SJSA1 (cell line): ENCODE data around the gene MANF. TPM values are rescaled to one million over a fixed set of nuclear protein-coding genes. Genes with fewer than 3 reads are reported as not detected.
"Not testable (repeated sequence)": the region's sequence is repeated elsewhere in the genome, so short reads cannot be mapped to it uniquely, and the experiment has no call there.

ENCODE experiments used
- DNase-seq, 2 experiments: peaks; one replicate each; pipeline ENCODE4 v3.0.0-alpha.2; 2015 to 2020; ENCODE audit warnings: low spot score in 2 of 2, low read depth in 1 of 2
- H3K27ac ChIP-seq: fragments of 250-450 bp; sonication (Bioruptor Pico); 2 replicates; pipeline ENCODE4 v1.5.1; 2020; ENCODE audit warnings: mild to moderate bottlenecking, moderate library complexity
- H3K27me3 ChIP-seq: fragments of 250-450 bp; sonication (Bioruptor Pico); replicated peaks from 2 replicates; pipeline ENCODE4 v1.5.1; 2020; ENCODE audit warnings: mild to moderate bottlenecking, moderate library complexity
- H3K36me3 ChIP-seq: fragments of 250-450 bp; sonication (Bioruptor Pico); 2 replicates; pipeline ENCODE4 v1.5.1; 2020; ENCODE audit warnings: mild to moderate bottlenecking
- H3K4me1 ChIP-seq: fragments of 250-450 bp; sonication (Bioruptor Pico); replicated peaks from 2 replicates; pipeline ENCODE4 v1.6.1; 2021; ENCODE audit warnings: mild to moderate bottlenecking
- H3K4me3 ChIP-seq: fragments of 250-450 bp; sonication (Bioruptor Pico); 2 replicates; pipeline ENCODE4 v1.5.1; 2020; ENCODE audit warnings: mild to moderate bottlenecking
- H3K9me3 ChIP-seq: fragments of 250-450 bp; sonication (Bioruptor Pico); replicated peaks from 2 replicates; pipeline ENCODE4 v1.5.1; 2020; ENCODE audit warnings: mild to moderate bottlenecking
- total RNA-seq: library from RNA; depleted of rRNA; stranded (reverse); fragments of >200 nt; shearing (Covaris generic); gene quantifications from 2 replicates; pipeline ENCODE4 v1.2.3, GENCODE V29; 2014

Gene MANF
- total RNA-seq, 1 experiment from 2014 or later: 161 TPM

- Histone ChIP-seq H3K36me3 (peaks cover 2% of the 10 kb centered on the region; the same call in 1 of the 2 replicates), H3K27ac (no peak overlapping the region), H3K9me3 (no peaks in the 10 kb centered on the region), H3K27me3 (no peaks in the 10 kb centered on the region), H3K4me3 (no peak overlapping the region), H3K4me1 (peaks cover 6% of the 10 kb centered on the region)
- DNase-seq: peak in 1 of 2 experiments; percentile 19
These were observed 5.8 kb upstream of the MANF start for GRCh38 chr3:51379301-51379700.

DNA sequence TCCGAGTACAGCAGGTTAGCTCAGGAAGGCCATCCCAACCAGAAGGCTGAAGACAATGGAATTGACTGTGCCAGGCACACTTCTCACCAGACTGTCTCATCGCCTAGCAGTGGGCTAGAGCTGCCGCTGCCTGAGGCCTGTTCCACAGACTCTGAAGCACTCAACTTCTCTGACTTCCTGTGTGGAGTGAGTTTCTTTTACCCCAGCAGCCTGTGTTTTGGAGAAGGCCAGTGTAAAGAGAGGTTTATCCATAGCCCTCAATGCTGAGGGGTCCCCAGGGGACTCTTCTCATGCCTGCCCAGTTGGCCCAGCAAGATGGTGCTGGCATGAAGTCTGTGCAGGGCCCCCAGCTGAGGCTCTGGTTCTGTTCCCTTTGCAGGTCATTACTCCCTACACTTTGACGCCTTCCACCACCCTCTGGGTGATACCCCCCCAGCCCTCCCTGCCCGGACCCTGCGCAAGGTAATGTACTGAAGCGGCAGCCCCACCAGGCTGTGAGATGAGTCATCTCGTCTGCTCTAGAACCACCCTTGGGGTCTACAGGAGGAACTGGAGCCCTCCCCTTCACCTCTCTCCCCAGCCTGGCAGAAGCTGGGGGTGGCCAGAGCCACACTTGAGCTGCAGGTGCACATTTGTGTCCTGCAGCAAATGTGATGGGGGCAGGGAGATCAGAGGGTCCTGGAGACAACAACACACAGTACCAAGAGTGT lies 5.2 kb upstream of the MANF start:
- Histone ChIP-seq H3K9me3 (no peaks in the 10 kb centered on the region), H3K27ac (no peak overlapping the region), H3K4me3 (no peak overlapping the region), H3K36me3 (peaks cover 6% of the 10 kb centered on the region; the same call in 1 of the 2 replicates), H3K27me3 (no peaks in the 10 kb centered on the region), H3K4me1 (peaks cover 6% of the 10 kb centered on the region)
- DNase-seq: peak in 1 of 2 experiments; percentile 25

DNA sequence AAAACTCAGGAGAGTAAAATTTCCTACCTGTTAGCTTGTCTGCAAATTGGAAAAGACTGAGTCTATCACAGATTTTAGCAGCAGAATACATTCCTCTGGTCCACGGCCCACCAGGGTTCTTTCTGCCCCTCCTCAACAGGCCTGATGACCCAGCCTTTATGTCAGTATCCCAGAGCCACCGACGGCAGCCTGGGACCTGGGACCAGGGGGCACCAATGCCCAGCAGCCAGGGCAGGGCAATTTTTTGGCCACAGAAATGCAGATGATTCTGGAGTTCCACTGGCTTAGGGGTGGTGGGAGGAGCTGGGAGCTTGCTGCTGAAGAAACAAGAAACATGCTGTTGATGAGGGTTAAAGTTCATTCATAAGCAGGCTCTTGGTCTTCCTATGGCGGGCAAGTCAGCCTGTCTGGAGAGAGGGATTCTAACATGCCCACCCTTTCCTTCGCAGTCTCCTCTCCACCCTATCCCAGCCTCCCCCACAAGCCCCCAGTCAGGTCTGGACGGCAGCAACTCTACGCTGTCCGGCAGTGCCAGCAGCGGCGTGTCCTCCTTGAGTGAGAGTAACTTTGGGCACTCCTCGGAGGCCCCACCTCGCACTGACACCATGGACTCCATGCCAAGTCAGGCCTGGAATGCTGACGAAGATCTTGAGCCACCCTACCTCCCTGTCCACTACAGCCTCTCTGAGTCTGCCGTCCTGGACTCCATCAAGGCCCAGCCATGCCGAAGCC lies 4.3 kb upstream of the MANF start:
- Histone ChIP-seq H3K9me3 (no peaks in the 10 kb centered on the region), H3K27me3 (no peaks in the 10 kb centered on the region), H3K36me3 (peaks cover 8% of the 10 kb centered on the region; the same call in 1 of the 2 replicates), H3K27ac (no peak overlapping the region), H3K4me3 (no peak overlapping the region), H3K4me1 (peaks cover 7% of the 10 kb centered on the region)
- DNase-seq: no peak

GRCh38 chr3:51381333-51381705 lies 3.8 kb upstream of the MANF start:
- H3K27me3 ChIP-seq: no peaks in the 10 kb centered on the region
- no peak overlapping the region for H3K4me3 ChIP-seq
- H3K9me3 ChIP-seq: no peaks in the 10 kb centered on the region
- DNase-seq: peak in 1 of 2 experiments; percentile 20
- peaks cover 14% of the 10 kb centered on the region; the same call in 1 of the 2 replicates for H3K36me3 ChIP-seq
- peaks cover 13% of the 10 kb centered on the region for H3K4me1 ChIP-seq
- no peak overlapping the region for H3K27ac ChIP-seq

DNA sequence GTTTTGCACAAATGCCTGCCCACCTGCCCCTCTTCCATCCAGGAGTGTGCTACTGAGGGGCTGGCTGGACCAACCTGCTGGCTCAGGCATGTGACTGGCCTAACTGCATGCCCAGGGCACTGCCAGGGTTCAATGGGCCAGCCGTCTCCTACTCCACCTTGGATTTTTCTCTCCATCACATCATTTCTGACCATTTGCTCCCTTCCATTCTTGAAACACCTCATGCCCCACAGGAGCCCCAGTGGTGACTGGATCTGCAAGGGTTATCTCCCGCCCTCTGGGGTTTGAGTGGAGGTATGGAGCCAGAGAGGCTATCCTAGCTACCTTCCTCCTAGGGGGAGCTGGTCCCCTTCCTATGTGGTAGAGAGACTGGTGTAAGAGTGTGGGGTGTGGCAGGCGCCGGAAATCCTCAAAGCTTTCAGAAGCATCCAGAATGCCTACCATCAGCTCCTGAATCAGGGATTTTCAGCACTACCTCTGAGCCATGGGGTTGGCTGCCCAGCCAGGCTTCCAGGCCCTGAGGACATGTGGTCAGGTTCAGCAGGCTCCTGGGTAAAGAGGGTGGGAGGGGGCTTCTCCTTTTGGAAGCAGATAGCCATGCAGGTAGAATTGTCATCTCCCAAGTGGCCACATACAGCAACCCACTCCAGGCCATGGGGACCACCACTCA lies 2.9 kb upstream of the MANF start:
- Histone ChIP-seq H3K4me1 (peaks cover 16% of the 10 kb centered on the region), H3K27me3 (no peaks in the 10 kb centered on the region), H3K27ac (no peak overlapping the region), H3K36me3 (peaks cover 23% of the 10 kb centered on the region), H3K9me3 (no peaks in the 10 kb centered on the region), H3K4me3 (no peak overlapping the region)
- DNase-seq: peak in 1 of 2 experiments; percentile 22

DNA sequence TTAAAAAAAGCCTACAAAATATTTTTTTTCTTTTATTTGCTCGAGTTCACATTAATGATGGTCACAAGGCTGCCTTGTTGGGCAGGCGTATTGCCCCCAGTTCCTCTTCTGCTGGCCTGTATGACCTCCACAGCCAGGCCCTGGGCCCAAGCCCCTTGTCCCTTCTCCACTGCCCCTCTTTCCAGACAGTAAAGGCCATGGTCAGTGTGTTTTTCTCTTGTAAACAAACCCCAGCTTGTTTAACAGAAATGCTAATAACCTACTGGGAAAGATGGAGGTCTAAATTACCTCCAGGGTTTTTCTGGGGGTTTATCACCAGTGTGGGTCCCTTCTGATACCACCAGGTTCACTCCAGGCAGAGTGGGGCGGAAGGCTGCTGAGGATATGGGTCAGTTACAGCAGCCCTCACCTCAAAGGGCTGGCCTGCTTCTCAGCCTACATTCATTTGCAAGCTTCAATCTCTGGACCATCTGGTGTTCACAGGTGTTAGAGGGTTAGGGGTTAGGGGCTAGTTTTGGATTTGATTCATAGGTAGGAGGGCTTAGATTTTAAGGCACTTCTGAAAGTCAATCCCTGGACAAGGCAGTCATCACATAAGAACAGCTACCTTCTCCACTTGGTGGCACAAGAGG lies 2.0 kb upstream of the MANF start:
- no peak overlapping the region for H3K27ac ChIP-seq

DNA sequence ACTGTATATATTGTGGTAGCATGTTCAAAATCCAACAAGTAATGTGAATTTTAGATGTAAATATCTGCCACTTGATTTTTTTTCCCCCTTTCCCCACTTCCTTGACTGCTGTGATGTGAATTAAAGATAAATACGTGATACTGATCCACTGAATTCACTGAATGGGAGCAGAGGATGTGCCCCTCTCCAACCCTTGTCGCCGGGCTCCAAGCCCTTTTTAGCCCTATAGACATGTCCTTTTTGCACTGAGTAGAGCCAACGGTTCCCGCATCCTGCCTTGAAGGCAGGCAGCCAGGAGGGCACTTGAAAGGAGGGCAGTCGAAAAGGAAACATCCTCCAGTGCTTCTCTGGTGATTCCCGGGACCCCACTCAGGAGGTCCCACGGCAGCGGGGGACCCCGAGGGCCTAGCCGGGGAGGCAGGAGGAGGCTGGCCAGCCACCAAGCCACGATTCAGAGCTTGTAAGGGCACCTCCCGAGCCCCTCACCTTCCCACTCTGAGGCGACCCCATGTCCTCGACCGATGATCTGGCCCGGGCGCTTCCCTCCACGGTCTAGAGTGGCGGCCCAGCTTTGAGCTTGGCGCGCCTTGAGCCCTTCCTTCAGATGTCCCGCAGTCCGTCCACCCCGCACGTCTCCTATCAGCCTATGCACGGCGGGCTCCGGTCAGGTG lies 901 bp upstream of the MANF start:
- Histone ChIP-seq H3K27me3 (no peaks in the 10 kb centered on the region), H3K36me3 (peaks cover 41% of the 10 kb centered on the region), H3K4me1 (peaks cover 16% of the 10 kb centered on the region), H3K27ac (peak overlapping the region; percentile 86), H3K9me3 (no peaks in the 10 kb centered on the region), H3K4me3 (peak overlapping the region; percentile 73)
- peak in 1 of 2 experiments; percentile 44 for DNase-seq

More for the DNA sequence above, 2.0 kb upstream of the MANF start:
- no peaks in the 10 kb centered on the region for H3K27me3 ChIP-seq
- H3K9me3 ChIP-seq: no peaks in the 10 kb centered on the region
- H3K36me3 ChIP-seq: peaks cover 31% of the 10 kb centered on the region
- H3K4me3 ChIP-seq: no peak overlapping the region
- peaks cover 16% of the 10 kb centered on the region for H3K4me1 ChIP-seq
- no peak for DNase-seq

DNA sequence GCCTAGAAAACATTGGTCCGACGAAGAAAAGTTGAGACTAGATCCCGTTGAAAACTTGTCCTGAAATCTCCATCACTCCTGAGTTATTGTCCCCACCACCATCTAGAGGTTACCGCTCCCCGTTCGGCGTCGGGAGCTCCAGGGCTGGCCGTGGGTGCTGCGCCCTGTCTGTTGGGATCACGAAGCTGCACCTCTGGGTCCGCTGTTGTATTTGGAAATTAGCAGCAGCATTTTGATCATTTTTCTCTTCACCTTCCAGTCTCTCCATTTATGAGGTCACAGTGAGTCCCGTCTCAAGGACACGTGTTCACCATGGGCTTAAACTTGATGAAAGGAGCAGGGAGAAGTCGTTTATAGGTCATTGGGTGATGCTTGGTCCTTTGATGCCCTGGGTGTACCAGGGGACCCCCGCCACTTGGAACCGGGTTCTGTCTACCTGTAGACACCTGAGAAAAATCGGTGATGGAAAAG lies 565 bp downstream of the MANF start:
- Histone ChIP-seq H3K27ac (no peak overlapping the region), H3K27me3 (no peaks in the 10 kb centered on the region), H3K36me3 (peaks cover 56% of the 10 kb centered on the region), H3K4me3 (peak overlapping the region; percentile 73), H3K4me1 (peaks cover 21% of the 10 kb centered on the region), H3K9me3 (no peaks in the 10 kb centered on the region)
- DNase-seq: peak in 1 of 2 experiments; percentile 32

DNA sequence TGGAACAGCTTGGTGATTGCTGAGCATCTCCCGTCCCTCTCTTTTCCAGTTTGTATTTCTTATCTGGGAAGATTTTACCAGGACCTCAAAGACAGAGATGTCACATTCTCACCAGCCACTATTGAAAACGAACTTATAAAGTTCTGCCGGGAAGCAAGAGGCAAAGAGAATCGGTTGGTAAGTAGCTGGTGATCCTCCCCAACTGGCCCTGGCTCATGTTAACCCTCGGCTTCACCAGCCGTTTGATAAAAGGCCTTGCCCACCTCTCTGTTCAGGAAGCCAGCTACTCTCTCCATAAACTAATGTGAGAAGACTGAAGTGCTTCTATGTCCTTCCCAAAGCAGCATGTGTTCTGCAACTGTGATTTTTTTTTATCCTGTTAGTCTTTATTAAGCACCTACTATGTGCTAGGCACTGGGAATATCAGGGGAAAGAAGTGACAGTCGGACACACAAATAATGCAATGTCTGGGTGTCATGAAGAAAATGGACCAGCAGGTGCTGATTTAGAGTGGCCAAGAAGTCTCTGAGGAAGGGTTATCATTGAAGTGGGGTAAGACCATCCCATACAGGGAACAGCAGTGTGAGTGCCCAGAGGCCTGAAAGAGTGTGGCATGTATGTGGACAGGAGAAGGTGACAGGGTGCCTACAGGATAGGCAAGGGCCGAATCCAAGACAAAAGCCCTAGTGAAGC lies 1.2 kb downstream of the MANF start:
- H3K36me3 ChIP-seq: peaks cover 60% of the 10 kb centered on the region
- H3K27me3 ChIP-seq: no peaks in the 10 kb centered on the region
- H3K9me3 ChIP-seq: no peaks in the 10 kb centered on the region; the same call in 1 of the 2 replicates
- H3K27ac ChIP-seq: no peak overlapping the region
- no peak for DNase-seq
- H3K4me3 ChIP-seq: peak overlapping the region; percentile 73
- peaks cover 23% of the 10 kb centered on the region for H3K4me1 ChIP-seq

DNA sequence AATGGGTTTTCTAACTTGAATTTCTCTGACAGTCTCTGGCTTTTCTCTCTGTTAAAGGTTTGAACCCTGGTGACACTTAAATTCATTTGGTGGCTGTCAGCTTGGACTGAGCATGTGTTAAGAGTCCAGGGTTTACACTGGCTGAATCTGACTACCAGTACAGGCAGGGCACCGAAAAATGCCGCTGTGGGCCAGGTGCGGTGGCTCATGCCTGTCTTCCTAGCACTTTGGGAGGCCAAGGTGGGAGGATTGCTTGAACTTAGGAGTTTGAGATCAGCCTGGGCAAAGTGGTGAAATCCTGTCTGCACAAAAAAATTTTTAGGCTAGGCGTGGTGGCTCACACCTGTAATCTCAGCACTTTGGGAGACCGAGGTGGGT lies 1.8 kb downstream of the MANF start:
- Histone ChIP-seq H3K36me3 (peaks cover 65% of the 10 kb centered on the region), H3K27ac (no peak overlapping the region), H3K4me3 (no peak overlapping the region), H3K4me1 (peaks cover 27% of the 10 kb centered on the region), H3K27me3 (no peaks in the 10 kb centered on the region), H3K9me3 (peaks cover 5% of the 10 kb centered on the region)
- peak in 1 of 2 experiments; percentile 22 for DNase-seq

- Histone ChIP-seq H3K4me1 (peaks cover 31% of the 10 kb centered on the region), H3K36me3 (peaks cover 69% of the 10 kb centered on the region)
- H3K4me3 ChIP-seq, DNase-seq, H3K9me3 ChIP-seq, H3K27ac ChIP-seq, H3K27me3 ChIP-seq: not testable (repeated sequence)
These were observed 2.2 kb downstream of the MANF start for GRCh38 chr3:51387281-51387680.

DNA sequence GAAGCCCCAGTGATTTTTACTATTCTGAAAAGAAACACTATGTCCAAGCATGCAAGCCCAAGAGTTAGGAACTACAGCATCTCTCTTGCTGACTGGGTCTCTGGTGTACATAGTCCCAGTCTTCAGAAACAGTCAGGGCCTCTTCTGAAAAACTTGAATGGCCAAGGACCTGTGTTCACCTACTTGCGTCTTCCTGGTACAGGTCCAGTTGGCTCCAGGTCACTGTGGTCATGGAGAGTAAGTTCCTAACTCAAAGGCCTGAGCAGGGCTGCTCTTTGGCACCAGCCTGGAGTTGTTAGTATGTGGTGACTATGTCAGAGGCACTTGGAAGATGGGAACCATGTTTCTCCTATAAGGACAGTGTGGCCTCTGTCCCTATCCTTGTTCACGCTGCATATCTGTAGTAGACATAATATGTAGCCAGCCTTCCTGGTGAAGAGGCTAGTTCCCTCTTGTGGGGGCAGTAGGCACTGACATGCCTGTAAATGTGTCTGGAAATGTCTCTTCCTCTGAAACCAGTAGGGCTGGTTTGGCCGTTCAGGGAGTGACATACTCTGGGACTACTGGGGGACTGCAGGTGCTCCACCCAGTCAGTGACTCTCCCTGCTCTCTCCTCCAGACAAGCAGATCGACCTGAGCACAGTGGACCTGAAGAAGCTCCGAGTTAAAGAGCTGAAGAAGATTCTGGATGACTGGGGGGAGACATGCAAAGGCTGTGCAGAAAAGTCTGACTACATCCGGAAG lies 3.4 kb downstream of the MANF start:
- no peak for DNase-seq
- H3K36me3 ChIP-seq: peaks cover 81% of the 10 kb centered on the region
- peaks cover 12% of the 10 kb centered on the region for H3K9me3 ChIP-seq
- no peaks in the 10 kb centered on the region for H3K27me3 ChIP-seq
- H3K4me1 ChIP-seq: peaks cover 36% of the 10 kb centered on the region
- H3K27ac ChIP-seq: no peak overlapping the region
- no peak overlapping the region for H3K4me3 ChIP-seq
